ENCODE data around the gene TTI1.

Gene TTI1

GRCh38 chr20:37947943-37948342, 85.3 kb downstream of the TTI1 start:
- H3K4me3 ChIP-seq (ENCODE audit: low read depth, low read length): no peak overlapping the region
- no peak for TF ChIP-seq CTCF (IDR thresholded peaks at IDR 0.05; ENCODE audit: low read depth, low read length)

- no peak for TF ChIP-seq CTCF (IDR thresholded peaks at IDR 0.05; ENCODE audit: low read depth, low read length)
- H3K4me3 ChIP-seq (ENCODE audit: low read depth, low read length): no peak overlapping the region
These were observed 86.3 kb downstream of the TTI1 start for GRCh38 chr20:37946946-37947345.

- no peak for TF ChIP-seq CTCF (IDR thresholded peaks at IDR 0.05; ENCODE audit: low read depth, low read length)
- H3K4me3 ChIP-seq (ENCODE audit: low read depth, low read length): no peak overlapping the region
These were observed 88.1 kb downstream of the TTI1 start for GRCh38 chr20:37945091-37945547.

- no peak for TF ChIP-seq CTCF (IDR thresholded peaks at IDR 0.05; ENCODE audit: low read depth, low read length)
These were observed 88.7 kb downstream of the TTI1 start for GRCh38 chr20:37944456-37944981.

GRCh38 chr20:37943501-37944455, 89.5 kb downstream of the TTI1 start:
- no peak for TF ChIP-seq CTCF (IDR thresholded peaks at IDR 0.05; ENCODE audit: low read depth, low read length)
- H3K4me3 ChIP-seq (ENCODE audit: low read depth, low read length): no peak overlapping the region

More at GRCh38 chr20:37944456-37944981, 88.7 kb downstream of the TTI1 start:
- no peak overlapping the region for H3K4me3 ChIP-seq (ENCODE audit: low read depth, low read length)

GRCh38 chr20:37943033-37943432, 90.2 kb downstream of the TTI1 start:
- TF ChIP-seq CTCF (IDR thresholded peaks at IDR 0.05; ENCODE audit: low read depth, low read length): no peak
- no peak overlapping the region for H3K4me3 ChIP-seq (ENCODE audit: low read depth, low read length)

- TF ChIP-seq CTCF (IDR thresholded peaks at IDR 0.05; ENCODE audit: low read depth, low read length): no peak
- H3K4me3 ChIP-seq (ENCODE audit: low read depth, low read length): no peak overlapping the region
These were observed 91.3 kb downstream of the TTI1 start for GRCh38 chr20:37941992-37942391.
